Mesenchymal stem cell (in vitro differentiated cells and primary cell): ENCODE data around the gene MPP2. TPM values are rescaled to one million over a fixed set of nuclear protein-coding genes. Genes with fewer than 3 reads are reported as not detected.

Source experiments
- DNase-seq: peaks from one replicate; pipeline ENCODE4 v3.0.0-alpha.2; 2013
- H2AFZ ChIP-seq: one replicate; pipeline ENCODE4 v1.6.1; 2013; ENCODE audit warnings: low read depth, mild to moderate bottlenecking, control low read depth, inconsistent platforms, low read length, moderate library complexity
- H2AK5ac ChIP-seq: 2 replicates; pipeline ENCODE4 v1.6.1; 2013; ENCODE audit warnings: low read length, moderate library complexity, mild to moderate bottlenecking, inconsistent platforms; ENCODE audit not compliant: severe bottlenecking
- H2BK120ac ChIP-seq: one replicate; pipeline ENCODE4 v1.6.1; 2013; ENCODE audit warnings: low read depth, mild to moderate bottlenecking, inconsistent platforms, low read length, moderate library complexity
- H2BK12ac ChIP-seq, 2 experiments: one replicate each; pipeline ENCODE4 v1.6.1; 2013; ENCODE audit warnings: inconsistent platforms in 2 of 2, low read length in 2 of 2, mild to moderate bottlenecking in 2 of 2, moderate library complexity in 2 of 2, control low read depth in 1 of 2
- H2BK15ac ChIP-seq: one replicate; pipeline ENCODE4 v1.6.1; 2013; ENCODE audit warnings: mild to moderate bottlenecking, low read depth, inconsistent platforms; ENCODE audit not compliant: poor library complexity, severe bottlenecking
- H2BK5ac ChIP-seq: 2 replicates; pipeline ENCODE4 v1.6.1; 2013; ENCODE audit warnings: low read depth, mild to moderate bottlenecking, low read length, control low read depth, inconsistent platforms; ENCODE audit not compliant: poor library complexity, severe bottlenecking
- H3K14ac ChIP-seq, 2 experiments: one replicate each; pipeline ENCODE4 v1.6.1; 2013; ENCODE audit warnings: inconsistent platforms in 2 of 2, low read length in 2 of 2, control low read depth in 1 of 2, mild to moderate bottlenecking in 1 of 2, moderate library complexity in 1 of 2
- H3K18ac ChIP-seq, 2 experiments: one replicate each; pipeline ENCODE4 v1.6.1; 2013; ENCODE audit warnings: inconsistent platforms in 2 of 2, low read length in 2 of 2, control low read depth in 1 of 2, low read depth in 1 of 2, mild to moderate bottlenecking in 1 of 2
- H3K23ac ChIP-seq, 2 experiments: one replicate each; pipeline ENCODE4 v1.6.1; 2013; ENCODE audit warnings: inconsistent platforms in 2 of 2, low read length in 2 of 2, mild to moderate bottlenecking in 2 of 2, moderate library complexity in 2 of 2, control low read depth in 1 of 2
- H3K27ac ChIP-seq: 2 replicates; pipeline ENCODE4 v1.5.1; 2013; ENCODE audit warnings: mild to moderate bottlenecking, moderate library complexity, low read length, control low read depth, inconsistent platforms; ENCODE audit not compliant: poor library complexity, severe bottlenecking
- H3K27me3 ChIP-seq, 2 experiments: 2 replicates each; pipeline versions ENCODE4 v1.6.1 to v1.7.0; 2013; ENCODE audit warnings: low read length in 2 of 2, mild to moderate bottlenecking in 2 of 2, moderate library complexity in 2 of 2, control low read depth in 1 of 2, inconsistent platforms in 1 of 2; ENCODE audit not compliant: control insufficient read depth in 1 of 2, insufficient read depth in 1 of 2
- H3K36me3 ChIP-seq, 2 experiments: 2 replicates each; pipeline versions ENCODE4 v1.6.1 to v1.7.0; 2013; ENCODE audit warnings: low read length in 2 of 2, control low read depth in 1 of 2, inconsistent platforms in 1 of 2, low read depth in 1 of 2, mild to moderate bottlenecking in 1 of 2; ENCODE audit not compliant: insufficient read depth in 2 of 2, control insufficient read depth in 1 of 2
- H3K4ac ChIP-seq, 2 experiments: one replicate each; pipeline ENCODE4 v1.6.1; 2013; ENCODE audit warnings: inconsistent platforms in 2 of 2, low read length in 2 of 2, mild to moderate bottlenecking in 2 of 2, moderate library complexity in 2 of 2, control low read depth in 1 of 2, low read depth in 1 of 2
- H3K4me1 ChIP-seq: 2 replicates; pipeline ENCODE4 v1.6.1; 2013; ENCODE audit warnings: low read depth, low read length, control low read depth; ENCODE audit not compliant: control insufficient read depth, insufficient read depth
- H3K4me2 ChIP-seq: 2 replicates; pipeline ENCODE4 v1.6.1; 2013; ENCODE audit warnings: low read length, mild to moderate bottlenecking, inconsistent platforms; ENCODE audit not compliant: poor library complexity, severe bottlenecking
- H3K4me3 ChIP-seq, 2 experiments: 2 replicates each; pipeline versions ENCODE4 v1.5.1 to v1.7.0; 2013; ENCODE audit warnings: low read length in 2 of 2, mild to moderate bottlenecking in 2 of 2, control low read depth in 1 of 2, low read depth in 1 of 2; ENCODE audit not compliant: insufficient read depth in 1 of 2
- H3K79me1 ChIP-seq: replicated peaks from 2 replicates; pipeline ENCODE4 v1.6.1; 2013; ENCODE audit warnings: mild to moderate bottlenecking, control low read depth, low read length, inconsistent platforms; ENCODE audit not compliant: poor library complexity, severe bottlenecking
- H3K9ac ChIP-seq: 2 replicates; pipeline ENCODE4 v1.7.0; 2013; ENCODE audit warnings: mild to moderate bottlenecking, low read length, moderate library complexity
- H3K9me3 ChIP-seq: 2 replicates; pipeline ENCODE4 v1.7.0; 2013; ENCODE audit warnings: mild to moderate bottlenecking, low read length; ENCODE audit not compliant: control insufficient read depth
- H4K8ac ChIP-seq: one replicate; pipeline ENCODE4 v1.6.1; 2013; ENCODE audit warnings: inconsistent platforms, mild to moderate bottlenecking, low read length, moderate library complexity
- H4K91ac ChIP-seq: one replicate; pipeline ENCODE4 v1.6.1; 2013; ENCODE audit warnings: mild to moderate bottlenecking, low read length, inconsistent platforms
- WGBS: methylation state at CpG from one replicate; pipeline ENCODE4 v1.1.7; 2013; ENCODE audit warnings: mixed read lengths; 5-methylcytosine and 5-hydroxymethylcytosine counted together
- polyA plus RNA-seq, 2 experiments: library from polyadenylated mRNA; stranded (reverse); fragments of 200-250 nt; gene quantifications; one replicate each; pipeline ENCODE4 v1.2.3, GENCODE V29; 2013

MPP2 gene, protein sequence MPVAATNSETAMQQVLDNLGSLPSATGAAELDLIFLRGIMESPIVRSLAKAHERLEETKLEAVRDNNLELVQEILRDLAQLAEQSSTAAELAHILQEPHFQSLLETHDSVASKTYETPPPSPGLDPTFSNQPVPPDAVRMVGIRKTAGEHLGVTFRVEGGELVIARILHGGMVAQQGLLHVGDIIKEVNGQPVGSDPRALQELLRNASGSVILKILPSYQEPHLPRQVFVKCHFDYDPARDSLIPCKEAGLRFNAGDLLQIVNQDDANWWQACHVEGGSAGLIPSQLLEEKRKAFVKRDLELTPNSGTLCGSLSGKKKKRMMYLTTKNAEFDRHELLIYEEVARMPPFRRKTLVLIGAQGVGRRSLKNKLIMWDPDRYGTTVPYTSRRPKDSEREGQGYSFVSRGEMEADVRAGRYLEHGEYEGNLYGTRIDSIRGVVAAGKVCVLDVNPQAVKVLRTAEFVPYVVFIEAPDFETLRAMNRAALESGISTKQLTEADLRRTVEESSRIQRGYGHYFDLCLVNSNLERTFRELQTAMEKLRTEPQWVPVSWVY
- polyA plus RNA-seq (2013, experiment 1 of 2) = 0.59 TPM
- 0.59 TPM for polyA plus RNA-seq (2013, experiment 2 of 2)

- under 1% methylated on average over 31 of the region's 36 CpGs for WGBS
- Histone ChIP-seq H2AFZ (peak within 1 kb of the TSS; percentile 74), H3K27ac (no peak within 1 kb of the TSS), H2BK12ac (peak within 1 kb of the TSS in 1 of 2 experiments; percentile 57), H3K4me3 (peak within 1 kb of the TSS; percentile 63 to 92), H3K23ac (no peak within 1 kb of the TSS), H2BK120ac (no peak within 1 kb of the TSS), H3K9ac (peak within 1 kb of the TSS; percentile 85), H3K4ac (peak within 1 kb of the TSS in 1 of 2 experiments; percentile 31), H2AK5ac (no peak within 1 kb of the TSS), H3K36me3 (no peaks in the 10 kb centered on the region), H3K4me1 (peaks cover 21% of the 10 kb centered on the region), H3K14ac (no peak within 1 kb of the TSS), H3K79me1 (no peaks in the 10 kb centered on the region), H3K18ac (peak within 1 kb of the TSS; percentile 48 to 66), H2BK5ac (no peak within 1 kb of the TSS), H4K91ac (peak within 1 kb of the TSS; percentile 53), H3K27me3 (peaks cover 14 to 68% of the 10 kb centered on the region in 2 experiments), H4K8ac (no peak within 1 kb of the TSS), H3K9me3 (no peaks in the 10 kb centered on the region), H2BK15ac (peak within 1 kb of the TSS; percentile 36), H3K4me2 (peak within 1 kb of the TSS; percentile 90)
- DNase-seq = peak; percentile 75
These were observed at the start of gene MPP2 for GRCh38 chr17:43907425-43907981. Gene MPP2 (minus strand): TSS chr17:43907536. CDS start chr17:43904460, 3,076 bp downstream.

- Histone ChIP-seq H3K27ac (no peak overlapping the region), H3K4me2 (no peak overlapping the region), H3K4me1 (peaks cover 11% of the 10 kb centered on the region), H3K14ac (no peak overlapping the region), H2BK5ac (no peak overlapping the region), H3K18ac (no peak overlapping the region), H3K79me1 (no peaks in the 10 kb centered on the region), H2AFZ (no peak overlapping the region), H3K4me3 (no peak overlapping the region), H4K91ac (no peak overlapping the region), H3K4ac (no peak overlapping the region), H2AK5ac (no peak overlapping the region), H4K8ac (no peak overlapping the region), H2BK15ac (no peak overlapping the region), H3K9ac (no peak overlapping the region), H3K23ac (no peak overlapping the region), H3K27me3 (peaks cover 45 to 51% of the 10 kb centered on the region in 2 experiments), H3K9me3 (no peaks in the 10 kb centered on the region), H3K36me3 (peaks cover 0 to 7% of the 10 kb centered on the region in 2 experiments), H2BK12ac (no peak overlapping the region), H2BK120ac (no peak overlapping the region)
- DNase-seq = no peak
- 85% methylated on average over 5 of the region's 8 CpGs for WGBS
These were observed 48.9 kb upstream of the MPP2 start for GRCh38 chr17:43956222-43956621.

DNA sequence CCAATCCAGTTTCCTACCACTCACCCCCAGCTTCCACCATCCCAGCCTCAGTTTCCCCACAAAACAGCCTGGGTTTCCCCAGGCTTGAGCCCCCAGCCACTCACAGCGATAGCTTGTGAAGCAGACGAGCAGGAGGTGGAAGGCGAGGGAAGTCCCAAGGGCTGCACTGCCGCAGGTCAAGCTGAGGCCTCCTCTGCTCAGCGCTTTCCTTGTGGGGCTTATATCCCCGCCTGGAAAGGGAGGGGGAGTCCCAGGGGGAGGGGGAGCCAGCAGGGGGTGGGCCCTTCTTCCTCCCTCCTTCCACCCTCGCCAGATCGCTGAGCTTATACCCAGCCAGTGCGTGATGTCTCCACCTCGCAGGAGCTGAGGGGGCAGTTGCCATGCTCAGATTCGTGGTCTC is 46.4 kb upstream of the MPP2 start, which contains the start of gene PYY:
TSS of gene PYY (minus strand) at position 195 of the 400 bp plus-strand sequence. CDS start 457 bp downstream, outside the sequence.
- 56% methylated on average over 4 of the region's 11 CpGs for WGBS
- Histone ChIP-seq H3K79me1 (no peaks in the 10 kb centered on the region), H3K27me3 (peaks cover 59 to 69% of the 10 kb centered on the region in 2 experiments), H3K4me2 (no peak within 1 kb of the TSS), H2AFZ (no peak within 1 kb of the TSS), H2BK15ac (peak within 1 kb of the TSS; percentile 64), H4K8ac (no peak within 1 kb of the TSS), H3K14ac (no peak within 1 kb of the TSS), H3K9ac (no peak within 1 kb of the TSS), H4K91ac (no peak within 1 kb of the TSS), H3K4me1 (peaks cover 11% of the 10 kb centered on the region), H2BK12ac (no peak within 1 kb of the TSS), H3K9me3 (no peaks in the 10 kb centered on the region), H3K18ac (no peak within 1 kb of the TSS), H2BK5ac (no peak within 1 kb of the TSS), H3K27ac (no peak within 1 kb of the TSS), H3K4ac (no peak within 1 kb of the TSS), H2AK5ac (no peak within 1 kb of the TSS), H2BK120ac (no peak within 1 kb of the TSS), H3K36me3 (peaks cover 0 to 7% of the 10 kb centered on the region in 2 experiments), H3K4me3 (peak within 1 kb of the TSS in 1 of 2 experiments; percentile 30), H3K23ac (no peak within 1 kb of the TSS)
- no peak for DNase-seq
